GM21717 (cell line): Measurements from ENCODE around the gene SCN1A.
"Not testable (repeated sequence)": the region's sequence is repeated elsewhere in the genome, so short reads cannot be mapped to it uniquely, and the experiment has no call there.

Experiments used
- ATAC-seq: cut with Tn5 transposase; IDR thresholded peaks from one replicate; pipeline ENCODE4 v1.9.1; 2021; ENCODE audit warnings: mild to moderate bottlenecking, moderate library complexity; ENCODE audit not compliant: unreplicated experiment

Gene SCN1A

GRCh38 chr2:166135849-166136258 is 8.0 kb upstream of the SCN1A start:
- ATAC-seq = no peak

- ATAC-seq = no peak
Observed at GRCh38 chr2:166135152-166135848, 7.5 kb upstream of the SCN1A start.

GRCh38 chr2:166134252-166135151 is 6.7 kb upstream of the SCN1A start:
- ATAC-seq = no peak

GRCh38 chr2:166133653-166134052 is 5.8 kb upstream of the SCN1A start:
- no peak for ATAC-seq

- no peak for ATAC-seq
Observed at GRCh38 chr2:166128156-166128505, 311 bp upstream of the SCN1A start.

- ATAC-seq = no peak
Observed at GRCh38 chr2:166126007-166126639, 1.7 kb downstream of the SCN1A start.

GRCh38 chr2:166125557-166125956 is 2.3 kb downstream of the SCN1A start:
- ATAC-seq = no peak

GRCh38 chr2:166118180-166118579 is 9.6 kb downstream of the SCN1A start:
- ATAC-seq = no peak

- ATAC-seq = no peak
Observed at GRCh38 chr2:166117491-166117890, 10.3 kb downstream of the SCN1A start.

- no peak for ATAC-seq
Observed at GRCh38 chr2:166115589-166115988, 12.2 kb downstream of the SCN1A start.

GRCh38 chr2:166112193-166112605 is 15.6 kb downstream of the SCN1A start:
- ATAC-seq = no peak

- ATAC-seq = no peak
Observed at GRCh38 chr2:166106431-166107015, 21.3 kb downstream of the SCN1A start.

- no peak for ATAC-seq
Observed at GRCh38 chr2:166104773-166105172, 23.0 kb downstream of the SCN1A start.

GRCh38 chr2:166104084-166104483 is 23.7 kb downstream of the SCN1A start:
- no peak for ATAC-seq

- not testable (repeated sequence) for ATAC-seq
Observed at GRCh38 chr2:166103277-166103676, 24.5 kb downstream of the SCN1A start.

- no peak for ATAC-seq
Observed at GRCh38 chr2:166094325-166094724, 33.5 kb downstream of the SCN1A start.

- no peak for ATAC-seq
Observed at GRCh38 chr2:166092889-166093288, 34.9 kb downstream of the SCN1A start.

GRCh38 chr2:166091439-166091838 is 36.4 kb downstream of the SCN1A start:
- no peak for ATAC-seq

- no peak for ATAC-seq
Observed at GRCh38 chr2:166090908-166091307, 36.9 kb downstream of the SCN1A start.

- no peak for ATAC-seq
Observed at GRCh38 chr2:166090346-166090745, 37.5 kb downstream of the SCN1A start.

- ATAC-seq = no peak
Observed at GRCh38 chr2:166088634-166089033, 39.2 kb downstream of the SCN1A start.
